HG02588 (cell line): ENCODE measurements around the gene KCNH6.
A peak's percentile ranks its signal among the peaks of the same experiment; 100 is the strongest.

Experiments
- ATAC-seq: cut with Tn5 transposase; IDR thresholded peaks from one replicate; pipeline ENCODE4 v1.9.1; 2021; ENCODE audit warnings: mild to moderate bottlenecking, moderate library complexity; ENCODE audit not compliant: unreplicated experiment

KCNH6 gene

DNA sequence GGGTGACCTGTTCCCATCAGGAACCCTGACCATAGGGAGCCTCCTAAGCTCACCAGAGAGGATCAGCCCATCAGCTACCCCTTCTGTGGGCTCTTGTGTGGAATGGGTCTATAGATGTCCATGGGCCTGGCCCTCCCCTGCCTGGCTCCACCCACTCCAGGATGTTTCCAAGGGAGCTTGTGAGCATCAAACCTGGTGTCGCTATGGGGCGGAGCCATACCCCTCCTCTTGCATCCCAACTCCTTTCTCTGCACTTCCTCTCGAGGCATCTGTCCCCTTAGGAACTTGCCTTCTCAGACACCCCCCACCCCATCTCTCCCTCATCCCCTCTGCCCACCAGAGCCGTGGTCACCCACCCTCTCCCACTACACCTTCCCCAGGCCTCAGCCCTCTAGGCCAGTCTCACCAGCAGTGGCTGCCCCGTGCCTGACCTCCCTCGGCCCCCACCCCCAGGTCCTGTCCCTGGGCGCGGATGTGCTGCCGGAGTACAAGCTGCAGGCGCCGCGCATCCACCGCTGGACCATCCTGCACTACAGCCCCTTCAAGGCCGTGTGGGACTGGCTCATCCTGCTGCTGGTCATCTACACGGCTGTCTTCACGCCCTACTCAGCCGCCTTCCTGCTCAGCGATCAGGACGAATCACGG is 10.4 kb downstream of the KCNH6 start:
- ATAC-seq: no peak

DNA sequence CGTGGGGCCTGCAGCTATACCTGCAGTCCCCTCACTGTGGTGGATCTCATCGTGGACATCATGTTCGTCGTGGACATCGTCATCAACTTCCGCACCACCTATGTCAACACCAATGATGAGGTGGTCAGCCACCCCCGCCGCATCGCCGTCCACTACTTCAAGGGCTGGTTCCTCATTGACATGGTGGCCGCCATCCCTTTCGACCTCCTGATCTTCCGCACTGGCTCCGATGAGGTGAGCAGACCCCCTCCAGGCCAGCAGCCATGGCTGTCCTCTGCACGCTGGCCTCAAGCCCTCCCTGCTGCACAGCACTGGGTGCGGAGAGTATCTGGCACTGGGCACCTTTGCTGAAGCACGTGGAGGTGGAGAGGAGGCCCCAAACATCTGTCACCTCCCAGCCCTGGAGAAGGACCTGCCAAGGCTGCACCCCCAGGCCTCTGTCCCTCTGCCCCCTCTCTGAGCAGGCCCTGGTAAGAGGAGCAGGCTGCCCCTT is 11.0 kb downstream of the KCNH6 start:
- ATAC-seq: no peak

- no peak for ATAC-seq
These were observed 11.8 kb downstream of the KCNH6 start for GRCh38 chr17:63534816-63535455.

GRCh38 chr17:63535640-63536039 is 12.5 kb downstream of the KCNH6 start:
- no peak for ATAC-seq

- no peak for ATAC-seq
These were observed 13.8 kb downstream of the KCNH6 start for GRCh38 chr17:63537001-63537400.

GRCh38 chr17:63537991-63538692 is 15.0 kb downstream of the KCNH6 start:
- no peak for ATAC-seq

- ATAC-seq: no peak
These were observed 15.8 kb downstream of the KCNH6 start for GRCh38 chr17:63538693-63539595.

- ATAC-seq: no peak
These were observed 17.4 kb downstream of the KCNH6 start for GRCh38 chr17:63540590-63540989.

GRCh38 chr17:63542218-63542545 is 19.0 kb downstream of the KCNH6 start:
- no peak for ATAC-seq

GRCh38 chr17:63542942-63543821 is 20.0 kb downstream of the KCNH6 start:
- no peak for ATAC-seq

DNA sequence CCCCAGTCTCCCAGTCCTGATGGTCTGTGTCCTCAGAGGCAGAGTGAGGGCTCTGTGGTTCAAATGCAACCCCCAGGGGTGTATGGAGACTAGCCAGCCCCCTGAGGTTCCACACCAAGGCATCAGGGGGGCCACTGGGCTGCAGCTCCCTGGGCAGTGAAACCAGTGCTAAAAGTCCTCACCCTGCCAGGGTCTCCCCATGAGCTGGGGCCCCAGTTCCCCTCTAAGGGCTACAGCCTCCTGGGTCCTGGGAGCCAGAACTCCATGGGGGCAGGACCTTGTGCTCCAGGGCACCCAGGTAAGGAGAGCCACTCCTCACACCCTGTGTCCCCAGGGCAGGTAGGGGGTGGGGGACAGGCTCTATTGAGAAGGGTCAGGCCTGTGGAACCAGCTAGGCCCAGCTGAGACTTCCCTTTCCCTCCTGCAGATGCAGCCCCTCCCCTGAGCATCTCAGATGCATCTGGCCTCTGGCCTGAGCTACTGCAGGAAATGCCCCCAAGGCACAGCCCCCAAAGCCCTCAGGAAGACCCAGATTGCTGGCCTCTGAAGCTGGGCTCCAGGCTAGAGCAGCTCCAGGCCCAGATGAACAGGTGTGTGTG is 20.8 kb downstream of the KCNH6 start:
- ATAC-seq: no peak

DNA sequence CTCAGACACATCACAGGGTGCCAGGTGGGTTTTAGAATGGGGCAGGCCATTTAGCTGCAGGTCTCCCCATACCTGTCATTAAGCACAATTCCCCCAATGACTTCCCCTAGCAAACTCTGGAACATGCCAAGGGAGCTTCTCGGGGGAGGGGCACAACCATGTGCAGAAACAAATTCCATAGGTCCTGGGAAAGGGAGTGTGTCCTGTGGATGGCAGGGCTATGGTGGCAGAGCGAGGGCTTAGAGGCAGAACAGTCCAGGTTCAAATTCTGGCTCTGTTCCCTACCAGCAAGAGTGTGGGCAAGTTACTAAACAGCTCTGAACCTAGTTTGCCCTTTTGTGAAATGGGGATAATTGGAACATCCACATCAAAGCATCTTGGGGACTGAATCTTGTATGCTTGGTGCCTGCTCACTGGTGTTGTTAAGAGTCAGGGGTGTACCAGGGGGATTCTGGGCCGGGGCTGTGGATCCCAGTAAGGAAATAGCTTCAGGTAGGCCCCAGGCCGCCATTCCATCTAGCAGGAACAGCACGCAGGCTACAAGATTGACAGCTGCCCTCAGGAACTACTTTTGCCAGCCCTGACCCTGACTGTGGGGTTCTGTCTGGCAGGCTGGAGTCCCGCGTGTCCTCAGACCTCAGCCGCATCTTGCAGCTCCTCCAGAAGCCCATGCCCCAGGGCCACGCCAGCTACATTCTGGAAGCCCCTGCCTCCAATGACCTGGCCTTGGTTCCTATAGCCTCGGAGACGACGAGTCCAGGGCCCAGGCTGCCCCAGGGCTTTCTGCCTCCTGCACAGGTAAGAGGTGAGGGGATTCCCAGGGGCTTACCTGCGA is 21.5 kb downstream of the KCNH6 start:
- no peak for ATAC-seq

- no peak for ATAC-seq
These were observed 23.3 kb downstream of the KCNH6 start for GRCh38 chr17:63546308-63547082.

DNA sequence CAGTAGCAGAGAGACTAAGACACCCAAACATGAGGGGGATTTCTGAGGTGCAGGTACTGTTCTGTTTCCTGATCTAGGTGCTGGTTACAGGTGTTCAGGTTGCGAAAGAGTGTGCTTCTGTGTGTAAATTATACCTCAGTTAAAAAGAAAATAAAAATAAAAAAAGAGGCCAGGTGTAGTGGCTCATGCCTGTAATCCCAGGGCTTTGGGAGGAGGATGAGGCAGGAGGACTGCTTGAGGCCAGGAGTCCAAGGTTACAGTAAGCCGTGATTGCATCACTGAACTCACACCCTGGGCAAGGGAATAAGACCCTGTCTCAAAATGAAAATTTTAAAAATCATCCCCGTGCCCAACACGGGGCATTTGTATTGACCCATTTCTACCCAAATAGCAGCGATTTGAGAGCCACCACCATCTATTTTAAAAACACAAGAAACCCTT is 23.9 kb downstream of the KCNH6 start:
- no peak for ATAC-seq

DNA sequence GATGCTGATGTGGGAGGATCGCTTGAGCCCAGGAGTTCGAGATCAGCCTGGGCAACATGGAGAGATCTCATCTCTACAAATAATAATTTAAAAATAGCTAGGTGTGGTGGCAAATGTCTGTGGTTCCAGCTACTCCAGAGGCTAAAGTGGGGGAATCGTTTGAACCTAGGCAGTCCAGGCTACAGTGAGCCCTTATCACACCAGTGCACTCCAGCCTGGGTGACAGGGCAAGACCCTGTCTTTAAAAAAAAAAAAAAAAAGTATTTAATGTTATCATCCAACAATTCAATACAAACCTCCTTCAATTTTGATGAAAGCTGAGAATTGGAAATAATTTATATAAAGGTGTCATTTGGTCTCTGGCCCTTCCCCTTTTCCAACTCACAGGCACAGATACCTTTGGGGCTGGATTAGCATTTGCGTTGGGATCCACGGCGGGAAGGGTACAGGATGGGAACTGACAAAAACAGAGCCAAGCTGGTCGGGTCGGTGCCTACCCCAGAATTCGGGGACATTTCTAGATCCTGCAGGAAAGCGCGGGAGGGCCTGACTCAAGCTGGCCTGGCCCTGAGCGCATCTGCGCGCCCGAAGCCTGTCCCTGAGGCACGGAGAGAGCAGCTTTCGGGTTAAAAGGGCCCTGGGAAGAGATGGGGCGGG is 26.3 kb downstream of the KCNH6 start:
- ATAC-seq: peak; percentile 16

- peak; percentile 94 for ATAC-seq
These were observed 27.0 kb downstream of the KCNH6 start, which contains the start of gene DCAF7 for GRCh38 chr17:63549946-63550816. DCAF7 (plus strand) TSS chr17:63550477; CDS start chr17:63550678, 201 bp downstream.
